HEK293 (cell line): ENCODE data around the gene VEPH1.

Experiments
- CTCF ChIA-PET: fragments of 350-600 bp; formaldehyde crosslinking; extraction: SDS; loops from one replicate; lab custom pipeline; 2021; ENCODE audit warnings: antibody characterized with exemption; lab: Yijun Ruan, JAX
- POLR2A ChIA-PET: fragments of 300-600 bp; formaldehyde crosslinking; extraction: SDS; loops from one replicate; lab custom pipeline; 2020; ENCODE audit warnings: antibody characterized with exemption, inconsistent platforms; lab: Yijun Ruan, JAX
- H3K27ac ChIP-seq: fragments of 200-500 bp; sonication (Bioruptor generic); 2 replicates; pipeline ENCODE4 v1.5.1; 2014; ENCODE audit warnings: low read depth, low read length, control low read depth, inconsistent platforms; ENCODE audit errors: extremely low read depth
- H3K36me3 ChIP-seq, 2 experiments: fragments of 200-500 bp in 1 of 2; sonication (Bioruptor generic) in 1 of 2; 1 replicate in 1 of 2; 2 replicates in 1 of 2; pipeline ENCODE4 v1.5.1; 2014 to 2017; ENCODE audit warnings: inconsistent platforms in 2 of 2, low read length in 2 of 2; ENCODE audit not compliant: control insufficient read depth in 2 of 2, insufficient read depth in 1 of 2
- H3K4me1 ChIP-seq: fragments of 200-500 bp; sonication (Bioruptor generic); 2 replicates; pipeline ENCODE4 v1.5.1; 2014; ENCODE audit warnings: mild to moderate bottlenecking, low read length, inconsistent platforms; ENCODE audit not compliant: control insufficient read depth, insufficient read depth
- H3K4me3 ChIP-seq: 2 replicates; pipeline ENCODE4 v1.5.1; 2011; ENCODE audit warnings: low read depth, mild to moderate bottlenecking, control low read depth, low read length, moderate library complexity
- H3K9me3 ChIP-seq: fragments of 200-500 bp; sonication (Bioruptor generic); 2 replicates; pipeline ENCODE4 v1.5.1; 2014; ENCODE audit warnings: low read depth, low read length, inconsistent platforms; ENCODE audit not compliant: control insufficient read depth, insufficient read depth
- BCL11A ChIP-seq: fragments of 450-650 bp; formaldehyde crosslinking; IDR thresholded peaks from 2 replicates; pipeline ENCODE4 v1.5.1; 2016; ENCODE audit warnings: low read depth, missing biosample characterization, missing genetic modification characterization
- CTCF ChIP-seq: fragments of 450-650 bp; formaldehyde crosslinking; IDR thresholded peaks from 2 replicates; pipeline ENCODE4 v1.5.1; 2016; ENCODE audit warnings: missing biosample characterization, missing genetic modification characterization
- HOXD13 ChIP-seq: sonication (generic); formaldehyde crosslinking; IDR thresholded peaks from 2 replicates; pipeline ENCODE4 v1.8.0; 2022; ENCODE audit warnings: missing genetic modification reagents, borderline replicate concordance
- KLF7 ChIP-seq: fragments of 450-650 bp; formaldehyde crosslinking; IDR thresholded peaks from 2 replicates; pipeline ENCODE4 v1.5.1; 2016; ENCODE audit warnings: missing biosample characterization, missing genetic modification characterization, borderline replicate concordance
- WT1 ChIP-seq: fragments of 450-650 bp; formaldehyde crosslinking; IDR thresholded peaks from 2 replicates; pipeline ENCODE4 v1.5.1; 2016; ENCODE audit warnings: missing biosample characterization, missing genetic modification characterization
- YY2 ChIP-seq: fragments of 450-650 bp; formaldehyde crosslinking; IDR thresholded peaks from 2 replicates; pipeline ENCODE4 v1.5.1; 2016; ENCODE audit warnings: missing biosample characterization, missing genetic modification characterization
- ZBTB21 ChIP-seq: fragments of 450-650 bp; formaldehyde crosslinking; IDR thresholded peaks from 2 replicates; pipeline ENCODE4 v1.5.1; 2017; ENCODE audit warnings: missing biosample characterization, missing genetic modification characterization
- ZBTB48 ChIP-seq: fragments of 450-650 bp; formaldehyde crosslinking; IDR thresholded peaks from 2 replicates; pipeline ENCODE4 v1.5.1; 2016; ENCODE audit warnings: missing biosample characterization, missing genetic modification characterization
- ZNF10 ChIP-seq: fragments of 450-650 bp; formaldehyde crosslinking; IDR thresholded peaks from 2 replicates; pipeline ENCODE4 v1.5.1; 2017; ENCODE audit warnings: missing biosample characterization, missing genetic modification characterization
- ZNF202 ChIP-seq: fragments of 450-650 bp; formaldehyde crosslinking; IDR thresholded peaks from 2 replicates; pipeline ENCODE4 v1.5.1; 2016; ENCODE audit warnings: missing biosample characterization, missing genetic modification characterization, borderline replicate concordance
- ZNF274 ChIP-seq, 2 experiments: fragments of 200-500 bp in 1 of 2; fragments of 450-650 bp in 1 of 2; sonication (Bioruptor generic) in 1 of 2; formaldehyde crosslinking in 1 of 2; IDR thresholded peaks; 2 replicates each; pipeline versions ENCODE4 v1.5.1 to v1.6.1; 2014 to 2016; ENCODE audit warnings: borderline replicate concordance in 1 of 2, inconsistent platforms in 1 of 2, low read length in 1 of 2, missing biosample characterization in 1 of 2, missing genetic modification characterization in 1 of 2
- ZNF311 ChIP-seq: fragments of 450-650 bp; formaldehyde crosslinking; IDR thresholded peaks from 2 replicates; pipeline ENCODE4 v1.5.1; 2017; ENCODE audit warnings: missing biosample characterization, missing genetic modification characterization, borderline replicate concordance
- ZNF324 ChIP-seq: fragments of 450-650 bp; formaldehyde crosslinking; IDR thresholded peaks from 2 replicates; pipeline ENCODE4 v1.5.1; 2016; ENCODE audit warnings: missing biosample characterization, missing genetic modification characterization
- ZNF341 ChIP-seq: fragments of 450-650 bp; formaldehyde crosslinking; IDR thresholded peaks from 2 replicates; pipeline ENCODE4; 2016; ENCODE audit warnings: low read depth, missing biosample characterization, missing genetic modification characterization
- ZNF350 ChIP-seq: fragments of 450-650 bp; formaldehyde crosslinking; IDR thresholded peaks from 2 replicates; pipeline ENCODE4 v1.5.0; 2017; ENCODE audit warnings: missing biosample characterization, mild to moderate bottlenecking, missing genetic modification characterization
- ZNF521 ChIP-seq: fragments of 450-650 bp; formaldehyde crosslinking; IDR thresholded peaks from 2 replicates; pipeline ENCODE4 v1.5.1; 2017; ENCODE audit warnings: missing biosample characterization, mild to moderate bottlenecking, missing genetic modification characterization
- ZNF610 ChIP-seq: fragments of 450-650 bp; formaldehyde crosslinking; IDR thresholded peaks from 2 replicates; pipeline ENCODE4 v1.5.1; 2016; ENCODE audit warnings: missing biosample characterization, missing genetic modification characterization, borderline replicate concordance
- ZNF658 ChIP-seq: fragments of 450-650 bp; formaldehyde crosslinking; IDR thresholded peaks from 2 replicates; pipeline ENCODE4; 2016; ENCODE audit warnings: missing biosample characterization, missing genetic modification characterization
- ZNF747 ChIP-seq: fragments of 450-650 bp; formaldehyde crosslinking; IDR thresholded peaks from 2 replicates; pipeline ENCODE4 v1.5.1; 2016; ENCODE audit warnings: missing biosample characterization, missing genetic modification characterization
- ZNF768 ChIP-seq: fragments of 450-650 bp; formaldehyde crosslinking; IDR thresholded peaks from 2 replicates; pipeline ENCODE4 v1.5.1; 2018; ENCODE audit warnings: missing biosample characterization, mild to moderate bottlenecking, missing genetic modification characterization
- TF ChIP-seq, protein P1 (sequence below): fragments of 450-650 bp; formaldehyde crosslinking; IDR thresholded peaks from 2 replicates; pipeline ENCODE4 v1.5.1; 2017; ENCODE audit warnings: missing biosample characterization, missing genetic modification characterization
- TF ChIP-seq, protein P2 (sequence below): fragments of 450-650 bp; formaldehyde crosslinking; IDR thresholded peaks from 2 replicates; pipeline ENCODE4 v1.5.1; 2016; ENCODE audit warnings: missing biosample characterization, missing genetic modification characterization
- TF ChIP-seq, protein P3 (sequence below): fragments of 450-650 bp; formaldehyde crosslinking; IDR thresholded peaks from 2 replicates; pipeline ENCODE4 v1.5.1; 2016; ENCODE audit warnings: missing biosample characterization, missing genetic modification characterization
- TF ChIP-seq, protein P4 (sequence below): fragments of 450-650 bp; formaldehyde crosslinking; IDR thresholded peaks from 2 replicates; pipeline ENCODE4 v1.5.1; 2016; ENCODE audit warnings: missing biosample characterization, missing genetic modification characterization

The VEPH1 gene

DNA sequence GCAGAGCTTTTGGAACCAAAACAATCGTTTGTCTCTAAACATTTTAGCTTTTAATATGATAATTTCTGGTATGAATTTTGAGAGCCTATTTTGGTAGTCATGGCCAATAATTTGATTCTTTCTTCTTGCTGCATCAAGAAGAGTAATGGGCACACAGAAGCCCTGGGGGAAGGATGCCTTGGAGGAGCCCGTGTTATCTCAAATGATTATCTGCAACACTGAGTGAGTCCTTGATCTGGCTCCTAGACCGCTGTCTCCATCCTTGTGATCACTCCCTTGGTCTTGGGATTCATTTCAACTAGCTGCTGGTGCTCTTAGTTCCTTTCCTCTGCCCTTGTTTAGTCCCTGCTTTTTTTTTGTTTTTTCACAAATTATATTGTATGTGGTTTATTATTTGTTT lies 265.3 kb downstream of the VEPH1 start:
- no peaks in the 10 kb centered on the region for H3K4me1 ChIP-seq
- no peak overlapping the region for H3K27ac ChIP-seq
- no peaks in the 10 kb centered on the region for H3K9me3 ChIP-seq
- TF ChIP-seq, protein P1, sequence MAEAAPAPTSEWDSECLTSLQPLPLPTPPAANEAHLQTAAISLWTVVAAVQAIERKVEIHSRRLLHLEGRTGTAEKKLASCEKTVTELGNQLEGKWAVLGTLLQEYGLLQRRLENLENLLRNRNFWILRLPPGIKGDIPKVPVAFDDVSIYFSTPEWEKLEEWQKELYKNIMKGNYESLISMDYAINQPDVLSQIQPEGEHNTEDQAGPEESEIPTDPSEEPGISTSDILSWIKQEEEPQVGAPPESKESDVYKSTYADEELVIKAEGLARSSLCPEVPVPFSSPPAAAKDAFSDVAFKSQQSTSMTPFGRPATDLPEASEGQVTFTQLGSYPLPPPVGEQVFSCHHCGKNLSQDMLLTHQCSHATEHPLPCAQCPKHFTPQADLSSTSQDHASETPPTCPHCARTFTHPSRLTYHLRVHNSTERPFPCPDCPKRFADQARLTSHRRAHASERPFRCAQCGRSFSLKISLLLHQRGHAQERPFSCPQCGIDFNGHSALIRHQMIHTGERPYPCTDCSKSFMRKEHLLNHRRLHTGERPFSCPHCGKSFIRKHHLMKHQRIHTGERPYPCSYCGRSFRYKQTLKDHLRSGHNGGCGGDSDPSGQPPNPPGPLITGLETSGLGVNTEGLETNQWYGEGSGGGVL (tag by site-specific recombination) = no peak
- TF ChIP-seq WT1 = no peak
- TF ChIP-seq ZNF274 (IDR thresholded peaks at IDR 0.05; ENCODE audit: low read length) = no peak
- no peak for TF ChIP-seq ZNF274 (tag by site-specific recombination; IDR thresholded peaks at IDR 0.05; ENCODE audit: borderline replicate concordance)
- TF ChIP-seq ZNF768 (tag by site-specific recombination) = no peak
- no peak for TF ChIP-seq ZNF341 (tag by site-specific recombination)
- TF ChIP-seq ZNF350 (tag by site-specific recombination) = no peak
- TF ChIP-seq, protein P2, sequence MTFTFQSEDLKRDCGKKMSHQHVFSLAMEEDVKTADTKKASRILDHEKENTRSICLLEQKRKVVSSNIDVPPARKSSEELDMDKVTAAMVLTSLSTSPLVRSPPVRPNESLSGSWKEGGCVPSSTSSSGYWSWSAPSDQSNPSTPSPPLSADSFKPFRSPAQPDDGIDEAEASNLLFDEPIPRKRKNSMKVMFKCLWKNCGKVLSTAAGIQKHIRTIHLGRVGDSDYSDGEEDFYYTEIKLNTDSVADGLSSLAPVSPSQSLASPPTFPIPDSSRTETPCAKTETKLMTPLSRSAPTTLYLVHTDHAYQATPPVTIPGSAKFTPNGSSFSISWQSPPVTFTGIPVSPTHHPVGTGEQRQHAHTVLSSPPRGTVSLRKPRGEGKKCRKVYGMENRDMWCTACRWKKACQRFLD (tag by site-specific recombination) = no peak
- TF ChIP-seq, protein P3, sequence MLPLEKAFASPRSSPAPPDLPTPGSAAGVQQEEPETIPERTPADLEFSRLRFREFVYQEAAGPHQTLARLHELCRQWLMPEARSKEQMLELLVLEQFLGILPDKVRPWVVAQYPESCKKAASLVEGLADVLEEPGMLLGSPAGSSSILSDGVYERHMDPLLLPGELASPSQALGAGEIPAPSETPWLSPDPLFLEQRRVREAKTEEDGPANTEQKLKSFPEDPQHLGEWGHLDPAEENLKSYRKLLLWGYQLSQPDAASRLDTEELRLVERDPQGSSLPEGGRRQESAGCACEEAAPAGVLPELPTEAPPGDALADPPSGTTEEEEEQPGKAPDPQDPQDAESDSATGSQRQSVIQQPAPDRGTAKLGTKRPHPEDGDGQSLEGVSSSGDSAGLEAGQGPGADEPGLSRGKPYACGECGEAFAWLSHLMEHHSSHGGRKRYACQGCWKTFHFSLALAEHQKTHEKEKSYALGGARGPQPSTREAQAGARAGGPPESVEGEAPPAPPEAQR (tag by site-specific recombination) = no peak
- TF ChIP-seq, all 188 proteins: peak for 0
- CTCF ChIA-PET = interaction anchor here (0.6 to 2.3 kb wide), 5 partner anchors 9 to 35 kb away, joined by 3 to 11 read pairs (median 7); no protein-coding TSS in a partner anchor
- H3K36me3 ChIP-seq = no peaks in the 10 kb centered on the region
- H3K4me3 ChIP-seq = no peak overlapping the region
- POLR2A ChIA-PET = no interaction called here

DNA sequence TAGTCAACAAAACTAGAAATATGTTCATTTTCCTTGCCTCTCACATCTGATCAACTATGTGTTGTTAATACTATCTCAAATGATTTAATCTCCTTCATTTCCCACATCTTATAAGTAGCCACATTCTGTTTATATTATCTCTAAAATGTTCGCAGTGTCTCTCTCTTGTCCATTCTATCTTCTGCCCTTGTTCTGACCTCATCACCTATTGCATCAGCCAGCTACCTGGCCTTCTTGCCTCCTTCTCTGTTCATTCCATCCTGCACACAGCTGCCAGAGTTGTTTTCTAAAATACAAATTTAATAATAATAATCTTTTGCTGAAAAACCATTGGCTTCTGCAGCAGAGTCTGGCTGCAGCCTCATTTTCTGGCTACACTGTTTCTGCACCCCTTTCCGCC lies 267.9 kb downstream of the VEPH1 start:
- Histone ChIP-seq H3K36me3 (no peaks in the 10 kb centered on the region), H3K4me3 (no peak overlapping the region), H3K9me3 (no peaks in the 10 kb centered on the region), H3K4me1 (no peaks in the 10 kb centered on the region), H3K27ac (no peak overlapping the region)
- TF ChIP-seq ZNF10 (tag by site-specific recombination) (no peak), KLF7 (tag by site-specific recombination) (no peak), ZNF610 (tag by site-specific recombination) (no peak), ZNF521 (tag by site-specific recombination) (no peak), BCL11A (tag by site-specific recombination) (no peak), ZNF202 (tag by site-specific recombination) (no peak), ZBTB21 (tag by site-specific recombination) (no peak), HOXD13 (CRISPR knock-in tag) (no peak), ZNF324 (tag by site-specific recombination) (no peak), ZNF747 (tag by site-specific recombination) (no peak), CTCF (tag by site-specific recombination) (no peak), ZNF658 (tag by site-specific recombination) (no peak), YY2 (tag by site-specific recombination) (no peak), ZNF311 (no peak), ZBTB48 (tag by site-specific recombination) (no peak)
- TF ChIP-seq, protein P4, sequence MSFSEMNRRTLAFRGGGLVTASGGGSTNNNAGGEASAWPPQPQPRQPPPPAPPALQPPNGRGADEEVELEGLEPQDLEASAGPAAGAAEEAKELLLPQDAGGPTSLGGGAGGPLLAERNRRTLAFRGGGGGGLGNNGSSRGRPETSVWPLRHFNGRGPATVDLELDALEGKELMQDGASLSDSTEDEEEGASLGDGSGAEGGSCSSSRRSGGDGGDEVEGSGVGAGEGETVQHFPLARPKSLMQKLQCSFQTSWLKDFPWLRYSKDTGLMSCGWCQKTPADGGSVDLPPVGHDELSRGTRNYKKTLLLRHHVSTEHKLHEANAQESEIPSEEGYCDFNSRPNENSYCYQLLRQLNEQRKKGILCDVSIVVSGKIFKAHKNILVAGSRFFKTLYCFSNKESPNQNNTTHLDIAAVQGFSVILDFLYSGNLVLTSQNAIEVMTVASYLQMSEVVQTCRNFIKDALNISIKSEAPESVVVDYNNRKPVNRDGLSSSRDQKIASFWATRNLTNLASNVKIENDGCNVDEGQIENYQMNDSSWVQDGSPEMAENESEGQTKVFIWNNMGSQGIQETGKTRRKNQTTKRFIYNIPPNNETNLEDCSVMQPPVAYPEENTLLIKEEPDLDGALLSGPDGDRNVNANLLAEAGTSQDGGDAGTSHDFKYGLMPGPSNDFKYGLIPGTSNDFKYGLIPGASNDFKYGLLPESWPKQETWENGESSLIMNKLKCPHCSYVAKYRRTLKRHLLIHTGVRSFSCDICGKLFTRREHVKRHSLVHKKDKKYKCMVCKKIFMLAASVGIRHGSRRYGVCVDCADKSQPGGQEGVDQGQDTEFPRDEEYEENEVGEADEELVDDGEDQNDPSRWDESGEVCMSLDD (tag by site-specific recombination) = no peak
- ChIA-PET CTCF (interaction anchor here (0.7 kb wide), 1 partner anchor 17 kb away, joined by 4 read pairs; no protein-coding TSS in a partner anchor), POLR2A (no interaction called here)
